ENCODE results near the gene DRC1.

DRC1 gene

DNA sequence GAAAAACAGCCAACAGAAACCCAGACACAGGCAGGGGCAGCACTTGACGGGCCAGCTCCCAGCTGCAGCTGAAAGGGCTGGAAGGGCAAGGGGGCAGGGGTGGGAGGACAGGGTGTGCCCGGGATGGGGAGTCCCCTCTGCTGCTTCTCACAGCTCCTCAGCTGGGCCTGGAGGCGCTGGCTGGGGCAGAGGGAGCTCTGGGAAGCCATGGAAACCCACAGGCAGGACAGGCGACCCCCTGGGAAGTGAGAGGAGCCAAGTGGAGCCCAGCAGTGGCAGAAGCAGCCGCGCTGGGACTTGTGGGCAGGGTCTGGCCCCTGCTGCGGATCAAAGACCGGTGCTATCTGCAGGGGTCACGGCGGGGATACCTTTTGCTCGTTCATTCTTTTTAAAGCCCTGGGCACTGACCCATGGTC, 55.5 kb downstream of the DRC1 start:
- Mint-ChIP-seq H3K27me3 (ENCODE audit: low read depth) (no peaks in the 10 kb centered on the region), H3K4me3 (no peak overlapping the region), H3K27ac (no peak overlapping the region), H3K4me1 (ENCODE audit: low read depth) (no peaks in the 10 kb centered on the region), H3K36me3 (ENCODE audit: low read depth) (no peaks in the 10 kb centered on the region), H3K9me3 (no peaks in the 10 kb centered on the region)
- no peak for DNase-seq (ENCODE audit: low spot score)

- H3K4me1 Mint-ChIP-seq (ENCODE audit: low read depth) = no peaks in the 10 kb centered on the region
- H3K27ac Mint-ChIP-seq = no peak overlapping the region
- H3K36me3 Mint-ChIP-seq (ENCODE audit: low read depth) = no peaks in the 10 kb centered on the region
- no peak overlapping the region for H3K4me3 Mint-ChIP-seq
- DNase-seq (ENCODE audit: low spot score) = no peak
- H3K9me3 Mint-ChIP-seq = no peaks in the 10 kb centered on the region
- H3K27me3 Mint-ChIP-seq (ENCODE audit: low read depth) = no peaks in the 10 kb centered on the region
Observed at GRCh38 chr2:26457695-26458364, 56.1 kb downstream of the DRC1 start.

GRCh38 chr2:26458365-26459042, 56.8 kb downstream of the DRC1 start:
- Mint-ChIP-seq H3K4me1 (ENCODE audit: low read depth) (no peaks in the 10 kb centered on the region), H3K27me3 (ENCODE audit: low read depth) (no peaks in the 10 kb centered on the region), H3K9me3 (no peaks in the 10 kb centered on the region), H3K27ac (no peak overlapping the region), H3K36me3 (ENCODE audit: low read depth) (no peaks in the 10 kb centered on the region), H3K4me3 (no peak overlapping the region)
- DNase-seq (ENCODE audit: low spot score) = no peak

- no peak for DNase-seq (ENCODE audit: low spot score)
- Mint-ChIP-seq H3K27me3 (ENCODE audit: low read depth) (no peaks in the 10 kb centered on the region), H3K9me3 (no peaks in the 10 kb centered on the region), H3K4me1 (ENCODE audit: low read depth) (no peaks in the 10 kb centered on the region), H3K36me3 (ENCODE audit: low read depth) (no peaks in the 10 kb centered on the region), H3K4me3 (no peak overlapping the region), H3K27ac (no peak overlapping the region)
Observed at GRCh38 chr2:26459991-26460612, 58.4 kb downstream of the DRC1 start.

DNA sequence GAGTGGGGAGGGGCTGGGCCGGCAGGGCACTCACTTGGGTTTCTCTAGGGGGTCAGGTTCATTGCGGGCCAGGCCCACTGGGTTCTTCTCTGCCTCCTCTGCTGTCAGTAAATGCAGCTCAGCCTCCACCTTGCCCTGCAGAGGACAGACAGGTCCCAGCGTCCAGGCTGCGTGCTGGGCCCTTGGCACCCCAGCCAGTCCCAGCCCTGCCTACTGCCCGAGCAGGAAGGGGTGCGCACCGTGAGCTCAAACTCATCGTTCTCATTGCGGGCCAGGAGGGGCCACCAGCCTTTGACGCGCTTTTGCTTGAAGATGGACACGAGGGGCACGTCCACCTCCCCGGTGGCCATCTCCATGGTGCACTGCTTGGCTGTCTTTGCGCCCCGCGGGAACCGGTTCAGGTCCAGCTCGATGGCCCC, 58.9 kb downstream of the DRC1 start:
- no peaks in the 10 kb centered on the region for H3K4me1 Mint-ChIP-seq (ENCODE audit: low read depth)
- no peak overlapping the region for H3K27ac Mint-ChIP-seq
- H3K27me3 Mint-ChIP-seq (ENCODE audit: low read depth) = no peaks in the 10 kb centered on the region
- H3K9me3 Mint-ChIP-seq = no peaks in the 10 kb centered on the region
- H3K4me3 Mint-ChIP-seq = no peak overlapping the region
- no peaks in the 10 kb centered on the region for H3K36me3 Mint-ChIP-seq (ENCODE audit: low read depth)
- no peak for DNase-seq (ENCODE audit: low spot score)

DNA sequence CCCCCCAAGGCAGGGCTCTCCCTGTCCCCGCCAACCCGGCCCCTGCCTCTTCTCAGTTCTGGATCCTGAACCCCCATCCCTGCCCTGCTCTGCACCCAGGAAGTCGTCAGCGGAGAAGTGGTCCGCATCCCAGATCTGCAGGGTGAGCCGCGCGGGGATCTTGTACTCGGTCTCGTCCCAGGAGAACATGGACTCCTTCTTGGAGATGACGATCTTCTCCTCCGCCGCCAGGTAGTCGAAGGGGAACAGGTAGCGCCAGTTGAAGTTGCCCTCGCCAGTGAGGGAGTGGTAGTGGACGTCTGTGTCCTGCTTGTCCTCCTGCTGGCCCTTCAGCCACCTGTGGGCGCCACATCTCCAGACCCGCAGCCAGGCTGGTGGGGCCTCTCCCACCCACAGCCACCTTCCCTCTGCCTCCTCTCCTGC, 59.9 kb downstream of the DRC1 start:
- Mint-ChIP-seq H3K9me3 (no peaks in the 10 kb centered on the region), H3K4me3 (no peak overlapping the region), H3K27me3 (ENCODE audit: low read depth) (no peaks in the 10 kb centered on the region), H3K27ac (no peak overlapping the region), H3K36me3 (ENCODE audit: low read depth) (no peaks in the 10 kb centered on the region), H3K4me1 (ENCODE audit: low read depth) (no peaks in the 10 kb centered on the region)
- no peak for DNase-seq (ENCODE audit: low spot score)

- Mint-ChIP-seq H3K27me3 (ENCODE audit: low read depth) (no peaks in the 10 kb centered on the region), H3K4me3 (no peak overlapping the region), H3K36me3 (ENCODE audit: low read depth) (no peaks in the 10 kb centered on the region), H3K4me1 (ENCODE audit: low read depth) (no peaks in the 10 kb centered on the region), H3K9me3 (no peaks in the 10 kb centered on the region), H3K27ac (no peak overlapping the region)
- no peak for DNase-seq (ENCODE audit: low spot score)
Observed at GRCh38 chr2:26462100-26462499, 60.4 kb downstream of the DRC1 start.

- H3K4me3 Mint-ChIP-seq = no peak overlapping the region
- no peaks in the 10 kb centered on the region for H3K36me3 Mint-ChIP-seq (ENCODE audit: low read depth)
- H3K4me1 Mint-ChIP-seq (ENCODE audit: low read depth) = no peaks in the 10 kb centered on the region
- no peak overlapping the region for H3K27ac Mint-ChIP-seq
- DNase-seq (ENCODE audit: low spot score) = no peak
- H3K27me3 Mint-ChIP-seq (ENCODE audit: low read depth) = no peaks in the 10 kb centered on the region
- no peaks in the 10 kb centered on the region for H3K9me3 Mint-ChIP-seq
Observed at GRCh38 chr2:26462511-26463243, 61.0 kb downstream of the DRC1 start.

DNA sequence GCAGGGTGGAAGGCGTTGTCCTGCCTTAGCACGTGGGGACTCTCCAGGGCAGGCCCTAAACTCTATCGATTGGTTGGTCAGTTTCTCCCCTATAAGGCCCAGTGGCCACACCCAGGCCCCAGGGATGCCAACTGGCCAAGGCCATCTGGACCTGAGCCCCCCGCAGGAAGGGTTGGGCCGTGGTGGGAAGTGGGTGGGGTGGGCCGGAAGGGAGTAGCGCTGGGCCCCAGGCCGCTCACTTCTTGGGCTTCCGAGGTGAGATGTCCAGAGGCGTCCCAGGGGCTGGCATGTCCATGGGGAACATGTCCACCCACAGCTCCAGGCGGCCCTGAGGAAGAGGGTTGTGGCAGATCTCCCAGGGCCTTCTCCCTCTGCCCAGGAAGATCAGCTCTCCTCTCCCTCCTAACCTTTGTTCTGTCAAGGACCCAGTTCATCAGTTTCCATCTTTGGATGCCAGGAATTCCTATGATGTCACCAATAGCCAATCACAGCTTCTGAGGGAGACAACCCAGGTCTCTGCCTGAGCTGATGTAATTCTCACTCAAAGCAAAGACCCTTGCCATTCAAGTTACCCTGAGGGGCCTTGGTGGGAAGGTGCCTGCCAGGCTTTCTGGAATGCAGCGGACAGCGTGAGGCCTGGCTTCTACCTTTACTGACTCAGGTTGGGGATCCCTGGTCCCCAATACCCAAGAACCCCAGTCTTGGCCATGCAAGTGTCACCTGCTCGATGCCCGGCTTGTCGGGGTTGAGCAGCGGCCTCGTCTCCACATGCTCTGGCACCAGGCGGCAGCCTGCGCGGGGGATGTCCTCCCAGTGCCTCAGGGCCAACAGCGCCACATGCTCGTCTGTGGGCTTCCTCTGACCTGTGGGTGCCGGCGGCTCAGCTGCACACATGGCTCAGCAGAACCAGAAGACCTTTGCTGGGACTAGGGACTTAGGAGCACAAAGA, 61.8 kb downstream of the DRC1 start:
- no peak overlapping the region for H3K4me3 Mint-ChIP-seq
- H3K36me3 Mint-ChIP-seq (ENCODE audit: low read depth) = peaks cover under 1% of the 10 kb centered on the region
- no peaks in the 10 kb centered on the region for H3K9me3 Mint-ChIP-seq
- H3K4me1 Mint-ChIP-seq (ENCODE audit: low read depth) = no peaks in the 10 kb centered on the region
- H3K27me3 Mint-ChIP-seq (ENCODE audit: low read depth) = no peaks in the 10 kb centered on the region
- no peak for DNase-seq (ENCODE audit: low spot score)
- no peak overlapping the region for H3K27ac Mint-ChIP-seq

- no peak for DNase-seq (ENCODE audit: low spot score)
- Mint-ChIP-seq H3K4me3 (no peak overlapping the region), H3K36me3 (ENCODE audit: low read depth) (peaks cover 6% of the 10 kb centered on the region), H3K27me3 (ENCODE audit: low read depth) (no peaks in the 10 kb centered on the region), H3K9me3 (peaks cover 6% of the 10 kb centered on the region), H3K4me1 (ENCODE audit: low read depth) (no peaks in the 10 kb centered on the region), H3K27ac (no peak overlapping the region)
Observed at GRCh38 chr2:26464390-26465265, 62.9 kb downstream of the DRC1 start.

DNA sequence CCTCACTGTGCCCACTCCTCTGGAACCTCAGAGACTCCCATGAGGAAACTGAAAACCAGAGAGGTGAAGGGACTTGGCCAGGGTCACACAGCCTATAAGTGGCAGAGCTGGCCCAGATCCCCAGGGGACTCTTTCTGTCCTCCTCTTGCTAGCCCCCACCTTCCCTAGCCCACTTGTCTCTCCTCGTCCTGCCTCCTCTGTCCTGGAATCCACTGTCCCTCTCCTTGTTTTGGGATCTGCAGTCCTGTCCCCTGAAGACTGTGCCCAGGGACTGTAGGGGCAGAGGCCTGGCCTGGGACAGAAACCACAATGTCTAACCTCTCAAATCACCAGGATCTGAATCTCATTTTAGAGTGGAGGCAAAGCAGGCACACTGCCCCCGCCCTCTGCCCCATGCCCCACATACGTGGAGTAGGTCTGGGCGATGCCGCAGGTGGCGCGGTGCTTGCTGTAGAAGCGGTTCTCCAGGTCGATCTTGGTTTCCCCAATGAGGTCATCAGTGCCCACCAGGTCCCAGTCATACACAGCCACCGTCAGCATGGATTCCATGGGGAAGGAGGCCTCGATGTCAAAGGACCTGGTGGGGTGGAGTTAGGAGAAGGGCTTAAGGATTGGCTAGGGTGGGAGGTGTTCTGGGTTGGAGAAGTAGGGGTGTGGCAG, 63.7 kb downstream of the DRC1 start:
- Mint-ChIP-seq H3K36me3 (ENCODE audit: low read depth) (peaks cover 12% of the 10 kb centered on the region), H3K27me3 (ENCODE audit: low read depth) (no peaks in the 10 kb centered on the region), H3K4me3 (no peak overlapping the region), H3K4me1 (ENCODE audit: low read depth) (no peaks in the 10 kb centered on the region), H3K9me3 (peaks cover 10% of the 10 kb centered on the region), H3K27ac (no peak overlapping the region)
- DNase-seq (ENCODE audit: low spot score) = no peak

- Mint-ChIP-seq H3K27ac (no peak overlapping the region), H3K36me3 (ENCODE audit: low read depth) (peaks cover 12% of the 10 kb centered on the region), H3K27me3 (ENCODE audit: low read depth) (no peaks in the 10 kb centered on the region), H3K9me3 (peaks cover 10% of the 10 kb centered on the region), H3K4me1 (ENCODE audit: low read depth) (no peaks in the 10 kb centered on the region), H3K4me3 (no peak overlapping the region)
- DNase-seq (ENCODE audit: low spot score) = no peak
Observed at GRCh38 chr2:26465981-26466471, 64.3 kb downstream of the DRC1 start.

Data from T-helper 2 cell treated with Interferon-gamma antibody and Interleukin-4, amounts not matched to agents 5 μg/mL and 100 μg/mL, for 36 hours (primary cell).